GM12891 (cell line): Measurements from ENCODE around the gene CHCT1.
"Not testable (repeated sequence)": the region's sequence is repeated elsewhere in the genome, so short reads cannot be mapped to it uniquely, and the experiment has no call there.

Source experiments
- PAX5 ChIP-seq: IDR thresholded peaks from 2 replicates; pipeline ENCODE4 v1.6.1; 2011; ENCODE audit warnings: low read length, moderate library complexity, mild to moderate bottlenecking; ENCODE audit not compliant: insufficient read depth, severe bottlenecking
- POLR2A ChIP-seq: IDR thresholded peaks from 2 replicates; pipeline ENCODE4 v1.6.1; 2011; ENCODE audit warnings: low read depth, low read length, control low read depth
- POLR2AphosphoS5 ChIP-seq: IDR thresholded peaks from 2 replicates; pipeline ENCODE4 v1.6.1; 2011; ENCODE audit warnings: low read depth, low read length, control low read depth
- POU2F2 ChIP-seq: IDR thresholded peaks from 2 replicates; pipeline ENCODE4 v1.6.1; 2011; ENCODE audit warnings: low read depth, mild to moderate bottlenecking, control low read depth, low read length, moderate library complexity
- SPI1 ChIP-seq: IDR thresholded peaks from 2 replicates; pipeline ENCODE4 v1.6.1; 2011; ENCODE audit warnings: low read depth, low read length, control low read depth
- TAF1 ChIP-seq: IDR thresholded peaks from 2 replicates; pipeline ENCODE4 v1.6.1; 2011; ENCODE audit warnings: low read depth, low read length, control low read depth

DNA sequence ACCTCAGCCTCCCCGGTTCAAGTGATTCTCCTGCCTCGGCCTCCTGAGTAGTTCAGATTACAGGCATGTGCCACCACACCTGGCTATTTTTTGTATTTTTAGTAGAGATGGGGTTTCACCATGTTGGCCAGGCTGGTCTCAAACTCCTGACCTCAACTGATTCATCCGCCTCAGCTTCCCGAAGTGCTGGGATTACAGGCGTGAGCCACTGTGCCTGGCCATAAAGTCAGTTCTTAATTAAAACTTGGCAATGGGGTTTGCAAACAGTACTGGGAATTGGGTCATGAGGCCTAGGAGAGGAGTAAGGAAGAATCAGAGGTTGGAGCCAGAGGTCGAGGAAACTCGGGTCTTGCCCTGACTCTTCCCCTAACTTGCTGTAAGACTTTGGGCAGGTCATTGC lies 8.3 kb downstream of the CHCT1 start:
- TF ChIP-seq POLR2AphosphoS5, POLR2A, TAF1, POU2F2, PAX5, SPI1: not testable (repeated sequence)
